Muscle of arm (tissue), 12 donors: Measurements from ENCODE around the gene PPM1A. TPM values are rescaled to one million over a fixed set of nuclear protein-coding genes. Genes with fewer than 3 reads are reported as not detected.

Source experiments
- polyA plus RNA-seq, 12 donors: library from polyadenylated mRNA; unstranded; fragments of 120-200 nt; gene quantifications; one replicate each; pipeline ENCODE4 v1.2.1, GENCODE V29; 2013; ENCODE audit not compliant: insufficient read length in 12 of 12

Gene PPM1A
- polyA plus RNA-seq, 12 donors: 50.3 to 89.7 (median 72.6) TPM; not detected in 1

Other genes starting within 250 kb of the PPM1A start
- gene PCNX4, start 157.3 kb upstream of the PPM1A start, polyA plus RNA-seq: 10 to 100 TPM in 11 of 12 donors, not detected in 1; 41.8 to 74.2 (median 59.2) TPM
- 100 to 1,000 TPM in 2 of 12 donors, 10 to 100 TPM in 9, not detected in 1; 33.4 to 140 (median 79.7) TPM for gene DHRS7, start 83.8 kb upstream of the PPM1A start, polyA plus RNA-seq
- gene C14orf39, start 236.8 kb downstream of the PPM1A start, polyA plus RNA-seq: 1 to 10 TPM in 9 of 12 donors, under 1 TPM in 1, not detected in 2; 0.53 to 3.1 (median 1.8) TPM